Thyroid gland (tissue), 4 donors: Measurements from ENCODE around the gene ZBTB6. TPM values are rescaled to one million over a fixed set of nuclear protein-coding genes. Genes with fewer than 3 reads are reported as not detected.

ENCODE experiments used
- DNase-seq, 2 donors: peaks; one replicate each; pipeline ENCODE4 v3.0.0-alpha.2; 2019
- H3K27ac ChIP-seq, 3 donors: fragments of 200-600 bp; sonication (generic); 1 replicate in 2 of 3; 2 replicates in 1 of 3; pipeline ENCODE4 v1.5.1; 2016 to 2019; ENCODE audit warnings: mild to moderate bottlenecking in 1 of 3, moderate library complexity in 1 of 3
- H3K27me3 ChIP-seq: fragments of 200-600 bp; sonication (generic); one replicate; pipeline ENCODE4 v1.5.1; 2019
- H3K36me3 ChIP-seq, 2 donors: fragments of 200-600 bp; sonication (generic); one replicate each; pipeline ENCODE4 v1.5.1; 2016 to 2019
- H3K4me1 ChIP-seq, 2 donors: fragments of 200-600 bp; sonication (generic); one replicate each; pipeline ENCODE4 v1.5.1; 2017 to 2019
- H3K4me3 ChIP-seq, 3 donors: fragments of 200-600 bp; sonication (generic); replicated peaks in 1 of 3; 1 replicate in 2 of 3; 2 replicates in 1 of 3; pipeline ENCODE4 v1.5.1; 2016; ENCODE audit warnings: mild to moderate bottlenecking in 1 of 3
- H3K9me3 ChIP-seq: fragments of 200-600 bp; sonication (generic); one replicate; pipeline ENCODE4 v1.5.1; 2017
- CTCF ChIP-seq, 6 experiments: fragments of 200-600 bp in 3 of 6; fragments of 450-650 bp in 3 of 6; sonication (generic) in 3 of 6; IDR thresholded peaks; one replicate each; pipeline ENCODE4 v1.5.1; 2016 to 2019; ENCODE audit warnings: antibody characterized with exemption in 6 of 6, mild to moderate bottlenecking in 2 of 6, inconsistent platforms in 1 of 6, moderate library complexity in 1 of 6
- POLR2A ChIP-seq, 2 donors: fragments of 450-650 bp; IDR thresholded peaks; one replicate each; pipeline ENCODE4 v1.6.1; 2017; ENCODE audit warnings: antibody characterized with exemption in 2 of 2, mild to moderate bottlenecking in 2 of 2, moderate library complexity in 1 of 2
- WGBS, 2 donors: methylation state at CpG; one replicate each; pipeline ENCODE4 v1.1.5; 2017; 5-methylcytosine and 5-hydroxymethylcytosine counted together
- intact Hi-C: fragments of 100-400 bp; cut with DNase I; formaldehyde crosslinking; loops from one replicate; pipeline ENCODE4 v1.15.1; 2023
- total RNA-seq, 4 donors: library from RNA; depleted of rRNA; stranded (reverse); fragments of >200 nt; gene quantifications; one replicate each; pipeline ENCODE4 v1.2.3, GENCODE V29; 2016

The ZBTB6 gene
- 10 to 100 TPM; 12.3 to 16.4 (median 14.2) TPM for total RNA-seq

GRCh38 chr9:122912964-122913673 is at the start of gene ZBTB6:
ZBTB6 (minus strand) TSS chr9:122913323; CDS start chr9:122912072, 1,251 bp downstream.
- peak; percentile 75 to 77 for DNase-seq
- intact Hi-C loops = no loop called here
- TF ChIP-seq CTCF (IDR thresholded peaks at IDR 0.05) = no peak
- peak in 1 of 2 donors; percentile 40 for TF ChIP-seq POLR2A (IDR thresholded peaks at IDR 0.05)
- no peaks in the 10 kb centered on the region for H3K9me3 ChIP-seq
- no peaks in the 10 kb centered on the region for H3K27me3 ChIP-seq
- H3K4me3 ChIP-seq = peak within 1 kb of the TSS; percentile 31 to 59 (median 43)
- peaks cover 6 to 8% of the 10 kb centered on the region in 2 donors for H3K4me1 ChIP-seq
- peaks cover 5 to 9% of the 10 kb centered on the region in 2 donors for H3K36me3 ChIP-seq
- H3K27ac ChIP-seq = peak within 1 kb of the TSS; percentile 64 to 67 (median 65)
- WGBS, 2 donors = 0 to 1% methylated on average over 35 of the region's 35 CpGs

GRCh38 chr9:122961139-122961538 is 48.0 kb upstream of the ZBTB6 start:
- no peaks in the 10 kb centered on the region for H3K9me3 ChIP-seq
- H3K27ac ChIP-seq = no peak overlapping the region
- H3K4me1 ChIP-seq = peaks cover 10% of the 10 kb centered on the region in 2 donors
- intact Hi-C loops = no loop called here
- WGBS, 2 donors = 78 to 84% methylated on average over 1 of the region's 1 CpG
- TF ChIP-seq POLR2A (IDR thresholded peaks at IDR 0.05) = no peak
- TF ChIP-seq CTCF (IDR thresholded peaks at IDR 0.05) = no peak
- no peak for DNase-seq
- no peaks in the 10 kb centered on the region for H3K36me3 ChIP-seq
- H3K27me3 ChIP-seq = no peaks in the 10 kb centered on the region
- no peak overlapping the region for H3K4me3 ChIP-seq

GRCh38 chr9:122955961-122956360 is 42.8 kb upstream of the ZBTB6 start:
- intact Hi-C loops = no loop called here
- Histone ChIP-seq H3K4me1 (peaks cover 36 to 58% of the 10 kb centered on the region in 2 donors), H3K4me3 (no peak overlapping the region), H3K36me3 (no peaks in the 10 kb centered on the region), H3K27ac (no peak overlapping the region), H3K27me3 (no peaks in the 10 kb centered on the region), H3K9me3 (no peaks in the 10 kb centered on the region)
- TF ChIP-seq POLR2A (IDR thresholded peaks at IDR 0.05) = no peak
- no peak for DNase-seq

GRCh38 chr9:122954253-122954691 is 41.1 kb upstream of the ZBTB6 start:
- intact Hi-C loops = no loop called here
- H3K27me3 ChIP-seq = no peaks in the 10 kb centered on the region
- H3K9me3 ChIP-seq = no peaks in the 10 kb centered on the region
- peaks cover 45 to 72% of the 10 kb centered on the region in 2 donors for H3K4me1 ChIP-seq
- TF ChIP-seq CTCF (IDR thresholded peaks at IDR 0.05) (no peak), POLR2A (IDR thresholded peaks at IDR 0.05) (no peak)
- no peaks in the 10 kb centered on the region for H3K36me3 ChIP-seq
- no peak for DNase-seq
- H3K4me3 ChIP-seq = no peak overlapping the region
- peak overlapping the region; percentile 5 to 55 (median 20) for H3K27ac ChIP-seq

GRCh38 chr9:122951056-122951455 is 37.9 kb upstream of the ZBTB6 start:
- Histone ChIP-seq H3K27ac (peak overlapping the region; percentile 20 to 46 (median 31)), H3K9me3 (no peaks in the 10 kb centered on the region), H3K4me1 (peaks cover 55 to 87% of the 10 kb centered on the region in 2 donors), H3K36me3 (no peaks in the 10 kb centered on the region), H3K27me3 (no peaks in the 10 kb centered on the region), H3K4me3 (no peak overlapping the region)
- no peak for DNase-seq
- 93 to 96% methylated on average over 1 of the region's 1 CpG for WGBS, 2 donors
- no peak for TF ChIP-seq CTCF (IDR thresholded peaks at IDR 0.05)
- no peak for TF ChIP-seq POLR2A (IDR thresholded peaks at IDR 0.05)
- intact Hi-C loops = no loop called here
